HepG2 (cell line): Measurements from ENCODE around the gene GRIN3B. TPM values are rescaled to one million over a fixed set of nuclear protein-coding genes. Genes with fewer than 3 reads are reported as not detected.
A peak's percentile ranks its signal among the peaks of the same experiment; 100 is the strongest.

Experiments
- ATAC-seq: fragments of 200-7000 bp; cut with Tn5 transposase; 3 replicates; pipeline ENCODE4 v1.9.1; 2020; ENCODE audit warnings: mild to moderate bottlenecking, moderate library complexity
- BruUV-seq: library from RNA; stranded (reverse); fragments of 400-500 nt; replicated peaks from 2 replicates; lab custom pipeline; 2021; lab: Mats Ljungman, UMichigan
- CTCF ChIA-PET: fragments of 300-600 bp; formaldehyde crosslinking; extraction: SDS; loops from one replicate; lab custom pipeline; 2021; ENCODE audit warnings: low total read pairs, inconsistent platforms, low intra/inter-chr PET ratio; lab: Yijun Ruan, JAX
- POLR2A ChIA-PET: fragments of 350-600 bp; sonication (Branson Sonifier 250); formaldehyde crosslinking; loops from one replicate; lab custom pipeline; 2020; ENCODE audit warnings: antibody characterized with exemption, inconsistent platforms; lab: Yijun Ruan, JAX
- DNase-seq: peaks from one replicate; pipeline ENCODE4 v3.0.0-alpha.2; 2015; ENCODE audit warnings: low spot score
- FAIRE-seq: peaks from 3 replicates; lab custom pipeline; 2011; peaks lifted over from hg19 to GRCh38; lab: Jason Lieb, UNC
- H2AFZ ChIP-seq: one replicate; pipeline ENCODE4 v1.6.1; 2011; ENCODE audit warnings: low read length, inconsistent platforms
- H3K27ac ChIP-seq: fragments of 300-600 bp; 3 replicates; pipeline ENCODE4 v1.8.0; 2011; ENCODE audit warnings: mixed run types, mild to moderate bottlenecking, mixed read lengths, low read length, inconsistent platforms; ENCODE audit not compliant: insufficient read depth; ENCODE audit errors: extremely low read length
- H3K27me3 ChIP-seq, 2 experiments: fragments of 200-600 bp in 1 of 2; 2 replicates in 1 of 2; 3 replicates in 1 of 2; pipeline versions ENCODE4 v1.6.0 to v1.8.0; 2011; ENCODE audit warnings: low read length in 2 of 2, mild to moderate bottlenecking in 2 of 2, moderate library complexity in 2 of 2, inconsistent platforms in 1 of 2; ENCODE audit not compliant: insufficient read depth in 2 of 2, control insufficient read depth in 1 of 2
- H3K36me3 ChIP-seq, 2 experiments: fragments of 200-600 bp in 1 of 2; replicated peaks in 1 of 2; 2 replicates in 1 of 2; 3 replicates in 1 of 2; pipeline versions ENCODE4 v1.5.1 to v1.8.0; 2011; ENCODE audit warnings: low read length in 2 of 2, inconsistent platforms in 1 of 2; ENCODE audit not compliant: insufficient read depth in 2 of 2, control insufficient read depth in 1 of 2
- H3K4me1 ChIP-seq: 2 replicates; pipeline ENCODE4 v1.5.1; 2012; ENCODE audit warnings: low read length, inconsistent platforms; ENCODE audit not compliant: insufficient read depth
- H3K4me2 ChIP-seq: 2 replicates; pipeline ENCODE4 v1.6.0; 2011; ENCODE audit warnings: low read depth, low read length, inconsistent platforms
- H3K4me3 ChIP-seq, 3 experiments: fragments of 200-600 bp in 1 of 3; sonication (generic), shearing (Covaris generic) in 1 of 3; replicated peaks in 1 of 3; 2 replicates each; pipeline ENCODE4 v1.5.1; 2011 to 2016; ENCODE audit warnings: low read length in 3 of 3, inconsistent platforms in 2 of 3, low read depth in 2 of 3, mild to moderate bottlenecking in 2 of 3, control low read depth in 1 of 3, mixed read lengths in 1 of 3; ENCODE audit not compliant: insufficient read depth in 1 of 3
- H3K79me2 ChIP-seq: one replicate; pipeline ENCODE4 v1.6.1; 2011; ENCODE audit warnings: low read length, inconsistent platforms; ENCODE audit not compliant: insufficient read depth
- H3K9ac ChIP-seq: 2 replicates; pipeline ENCODE4 v1.6.0; 2011; ENCODE audit warnings: mild to moderate bottlenecking, low read depth, low read length, inconsistent platforms; ENCODE audit not compliant: insufficient read depth
- H3K9me3 ChIP-seq: 2 replicates; pipeline ENCODE4 v1.5.1; 2012; ENCODE audit warnings: mild to moderate bottlenecking, low read length
- H4K20me1 ChIP-seq: 2 replicates; pipeline ENCODE4 v1.6.0; 2011; ENCODE audit warnings: inconsistent platforms, mild to moderate bottlenecking, low read length, moderate library complexity; ENCODE audit not compliant: insufficient read depth
- AKAP8 ChIP-seq: sonication (generic); formaldehyde crosslinking; IDR thresholded peaks from 2 replicates; pipeline ENCODE4 v1.5.1; 2020; ENCODE audit warnings: mild to moderate bottlenecking, missing genetic modification reagents
- HNF1B ChIP-seq: sonication (generic); formaldehyde crosslinking; IDR thresholded peaks from 2 replicates; pipeline ENCODE4 v1.5.1; 2020; ENCODE audit warnings: mild to moderate bottlenecking, moderate library complexity, missing genetic modification reagents
- PRDM10 ChIP-seq: sonication (generic); formaldehyde crosslinking; IDR thresholded peaks from 2 replicates; pipeline ENCODE4 v1.4.0; 2020; ENCODE audit warnings: low read depth, missing genetic modification reagents
- RBFOX2 ChIP-seq: fragments of 200-400 bp; formaldehyde crosslinking; IDR thresholded peaks from 2 replicates; pipeline ENCODE4 v1.6.1; 2017; ENCODE audit warnings: low read depth, mild to moderate bottlenecking, low read length
- ZNF501 ChIP-seq: sonication (generic); formaldehyde crosslinking; IDR thresholded peaks from 2 replicates; pipeline ENCODE4 v1.5.1; 2020; ENCODE audit warnings: mild to moderate bottlenecking, moderate library complexity, missing genetic modification reagents
- ZSCAN9 ChIP-seq: IDR thresholded peaks from 2 replicates; pipeline ENCODE4 v1.6.1; 2016; ENCODE audit warnings: borderline replicate concordance
- WGBS: methylation state at CpG from one replicate; pipeline ENCODE4 v1.1.6; 2017; ENCODE audit warnings: low lambda C conversion rate; 5-methylcytosine and 5-hydroxymethylcytosine counted together
- in situ Hi-C: cut with HindIII; loops from 2 replicates; pipeline ENCODE4 v1.10.0; 2017; ENCODE audit warnings: low pct_unique_long_range_greater_than_20kb; ENCODE audit not compliant: extremely low pct_ligation_motif_present
- intact Hi-C: fragments of 100-400 bp; cut with micrococcal nuclease; formaldehyde crosslinking; loops from one replicate; pipeline ENCODE4 v1.10.0; 2022; ENCODE audit not compliant: unreplicated experiment
- polyA plus RNA-seq, 8 experiments: library from polyadenylated mRNA; depleted of rRNA in 3 of 8; stranded (reverse) in 7 of 8; unstranded in 1 of 8; fragments of >200 nt; fragmentation: Illumina TruSeq in 4 of 8; extraction: Trizol in 4 of 8; gene quantifications; 2 replicates each; pipeline versions ENCODE4 v1.2.1 to v1.2.3, GENCODE V29; 2011 to 2016; ENCODE audit warnings: low read depth in 4 of 8, missing spikeins in 1 of 8, mixed read lengths in 1 of 8; ENCODE audit not compliant: insufficient read depth in 1 of 8
- total RNA-seq, 5 experiments: library from RNA; depleted of rRNA; stranded (reverse); fragments of >200 nt; fragmentation: Illumina TruSeq; extraction: Trizol; gene quantifications; 2 replicates each; pipeline ENCODE4 v1.2.3, GENCODE V29; 2016; ENCODE audit warnings: low read depth in 1 of 5

The GRIN3B gene
- total and polyA plus RNA-seq, 2 of the 13 experiments (the other 11 are each of a cell fraction or from before 2014, with no cell fraction given) = 0.07 to 0.20 TPM

- H3K4me3 ChIP-seq = peak overlapping the region in 1 of 3 experiments; percentile 46; a peak in 2 of 6 replicates
These were observed 18.2 kb downstream of the GRIN3B start for GRCh38 chr19:1018393-1018792.

GRCh38 chr19:1018932-1019615, 18.9 kb downstream of the GRIN3B start:
- DNase-seq = no peak
- H3K36me3 ChIP-seq = peaks cover 5 to 6% of the 10 kb centered on the region in 2 experiments; a peak in 3 of 5 replicates
- no peak for ATAC-seq
- BruUV-seq = no TSS peak
- no peak overlapping the region for H2AFZ ChIP-seq
- intact Hi-C loops = no loop called here
- ChIA-PET POLR2A (interaction anchor here (0.6 to 1.4 kb wide), 7 partner anchors 9 to 315 kb away, joined by 3 to 5 read pairs (median 3); partner anchors contain the start of genes ABCA7 and WDR18), CTCF (no interaction called here)
- peak overlapping the region; percentile 69 to 92 (median 90); a peak in 5 of 6 replicates for H3K4me3 ChIP-seq
- H3K27me3 ChIP-seq = no peaks in the 10 kb centered on the region
- peaks cover 27% of the 10 kb centered on the region for H4K20me1 ChIP-seq
- TF ChIP-seq ZNF501 (0 out of 2 replicates have a peak, but pooled peaks have one; percentile 9), PRDM10 (0 out of 2 replicates have a peak, but pooled peaks have one; percentile 36), RBFOX2 (peak; percentile 45; the same call in 1 of the 2 replicates), ZSCAN9 (CRISPR knock-in tag) (no peak)
- 28% methylated on average over 7 of the region's 17 CpGs for WGBS
- in situ Hi-C loops = no loop called here
- no peaks in the 10 kb centered on the region for H3K9me3 ChIP-seq
- FAIRE-seq = no peak
- peak overlapping the region; percentile 93 for H3K4me2 ChIP-seq
- peaks cover 58% of the 10 kb centered on the region for H3K79me2 ChIP-seq
- H3K4me1 ChIP-seq = peaks cover 47% of the 10 kb centered on the region
- no peak overlapping the region for H3K27ac ChIP-seq
- peak overlapping the region; percentile 90 for H3K9ac ChIP-seq

More at GRCh38 chr19:1018393-1018792, 18.2 kb downstream of the GRIN3B start:
- Histone ChIP-seq H4K20me1 (peaks cover 27% of the 10 kb centered on the region), H2AFZ (no peak overlapping the region), H3K4me1 (peaks cover 47% of the 10 kb centered on the region), H3K36me3 (peaks cover 9 to 12% of the 10 kb centered on the region in 2 experiments; a peak in 3 of 5 replicates), H3K4me2 (peak overlapping the region; percentile 93), H3K79me2 (peaks cover 58% of the 10 kb centered on the region), H3K27ac (no peak overlapping the region), H3K27me3 (no peaks in the 10 kb centered on the region), H3K9ac (peak overlapping the region; percentile 90; the same call in 1 of the 2 replicates), H3K9me3 (no peaks in the 10 kb centered on the region)
- 0 out of 2 replicates have a peak, but pooled peaks have one; percentile 17 for TF ChIP-seq HNF1B (CRISPR knock-in tag)
- no peak for TF ChIP-seq AKAP8 (CRISPR knock-in tag)
- no TSS peak for BruUV-seq
- 92% methylated on average over 5 of the region's 5 CpGs for WGBS
- POLR2A ChIA-PET = interaction anchor here (0.7 kb wide), 1 partner anchor 314 kb away, joined by 3 read pairs; no protein-coding TSS in a partner anchor
- CTCF ChIA-PET = no interaction called here
- ATAC-seq = no peak
- in situ Hi-C loops (no loop called here), intact Hi-C loops (no loop called here)
- DNase-seq = no peak
- FAIRE-seq = no peak
